ENCODE results near the gene GAS2L2. TPM values are rescaled to one million over a fixed set of nuclear protein-coding genes. Genes with fewer than 3 reads are reported as not detected.

The GAS2L2 gene
- total and polyA plus RNA-seq, 2 of the 8 experiments (the other 6 are each of a cell fraction or from before 2014, with no cell fraction given), result 0.09 to 0.13 TPM

DNA sequence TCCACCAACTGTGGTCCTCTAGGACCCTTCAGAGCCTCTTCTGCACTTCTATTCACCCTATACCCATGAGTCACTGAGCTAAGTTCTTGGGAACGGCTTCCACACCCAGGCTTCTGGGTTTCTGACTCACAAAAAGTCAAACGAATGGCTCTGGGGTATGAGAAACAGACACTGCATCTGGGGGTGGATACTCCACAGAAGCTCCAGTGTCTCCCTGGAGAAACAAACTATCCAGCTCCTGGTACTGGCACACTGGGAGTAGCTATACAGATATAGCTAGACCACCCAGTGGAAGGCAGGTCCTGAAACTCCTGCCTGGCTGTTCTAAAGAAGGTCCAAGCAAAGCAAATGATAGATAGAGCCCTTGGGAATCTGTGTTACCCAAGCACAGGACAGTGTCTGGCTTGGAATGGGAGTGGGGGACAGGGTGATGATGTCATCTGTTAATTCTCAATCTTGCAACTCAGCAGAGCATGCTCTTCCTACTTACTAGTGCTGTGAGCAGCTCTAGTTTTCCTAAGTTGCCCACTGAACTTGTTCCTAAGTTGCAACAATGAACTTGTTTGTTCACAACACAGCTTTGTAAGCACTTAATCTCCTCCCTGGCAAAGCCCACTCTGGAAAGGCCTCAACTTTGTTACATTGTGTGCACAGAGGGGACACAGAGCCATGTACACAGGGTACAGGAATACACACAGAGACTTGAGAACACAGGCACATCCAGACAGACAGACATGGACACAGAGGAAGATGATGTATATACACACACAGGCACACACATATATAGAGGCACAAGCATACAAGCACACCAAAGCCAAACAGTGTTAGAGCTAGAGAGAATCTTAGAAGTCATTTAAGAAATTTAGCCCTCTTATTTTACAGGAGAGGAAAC lies 35.7 kb upstream of the GAS2L2 start (continued):
- TF ChIP-seq CBX8 (IDR thresholded peaks at IDR 0.05; ENCODE audit: borderline replicate concordance, low read depth, low read length) (no peak), SP1 (IDR thresholded peaks at IDR 0.05; ENCODE audit: low read depth, low read length) (no peak), TBP (IDR thresholded peaks at IDR 0.05; ENCODE audit: low read depth, low read length) (no peak), CHD1 (IDR thresholded peaks at IDR 0.05; ENCODE audit: low read depth, low read length) (no peak), CTBP2 (IDR thresholded peaks at IDR 0.05; ENCODE audit: borderline replicate concordance, insufficient read depth, insufficient read length, low read length) (no peak), GTF2F1 (IDR thresholded peaks at IDR 0.05; ENCODE audit: borderline replicate concordance, low read depth, low read length) (no peak), MAFK (IDR thresholded peaks at IDR 0.05; ENCODE audit: low read depth, low read length) (no peak), RFX5 (IDR thresholded peaks at IDR 0.05; ENCODE audit: borderline replicate concordance, low read depth, low read length) (no peak), NRF1 (IDR thresholded peaks at IDR 0.05; ENCODE audit: low read depth, low read length) (no peak)
- TF ChIP-seq, protein P1, sequence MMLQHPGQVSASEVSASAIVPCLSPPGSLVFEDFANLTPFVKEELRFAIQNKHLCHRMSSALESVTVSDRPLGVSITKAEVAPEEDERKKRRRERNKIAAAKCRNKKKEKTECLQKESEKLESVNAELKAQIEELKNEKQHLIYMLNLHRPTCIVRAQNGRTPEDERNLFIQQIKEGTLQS (IDR thresholded peaks at IDR 0.05; ENCODE audit: insufficient read depth, low read depth, low read length), result no peak
